ENCODE measurements around the gene PTPN20. TPM values are rescaled to one million over a fixed set of nuclear protein-coding genes. Genes with fewer than 3 reads are reported as not detected.
"Not testable (repeated sequence)": the region's sequence is repeated elsewhere in the genome, so short reads cannot be mapped to it uniquely, and the experiment has no call there.

PTPN20 gene
- total RNA-seq = 2.5 and 4.4 TPM in 2 replicates

- not testable (repeated sequence) for H3K4me1 Mint-ChIP-seq (ENCODE audit: low read depth); DNase-seq (ENCODE audit: low spot score)
Measured at GRCh38 chr10:46911144-46911876, at the start of gene PTPN20. Gene PTPN20, plus strand, starts transcription at chr10:46911428. Its CDS starts 21,072 bp downstream, at chr10:46932500.

GRCh38 chr10:46869716-46870115 lies 41.5 kb upstream of the PTPN20 start:
- H3K9me3 Mint-ChIP-seq; H3K27ac Mint-ChIP-seq; H3K4me3 Mint-ChIP-seq (ENCODE audit: low read depth); H3K36me3 Mint-ChIP-seq (ENCODE audit: low read depth); H3K4me1 Mint-ChIP-seq (ENCODE audit: low read depth); DNase-seq (ENCODE audit: low spot score); H3K27me3 Mint-ChIP-seq (ENCODE audit: low read depth); intact Hi-C loops (cut with micrococcal nuclease): not testable (repeated sequence)

More at GRCh38 chr10:46911144-46911876, at the start of gene PTPN20:
- H3K27ac Mint-ChIP-seq = peak within 1 kb of the TSS; percentile 49
- H3K9me3 Mint-ChIP-seq; intact Hi-C loops (cut with micrococcal nuclease); H3K36me3 Mint-ChIP-seq (ENCODE audit: low read depth); H3K27me3 Mint-ChIP-seq (ENCODE audit: low read depth): not testable (repeated sequence)
- peak within 1 kb of the TSS; percentile 57 for H3K4me3 Mint-ChIP-seq (ENCODE audit: low read depth)

- H3K9me3 Mint-ChIP-seq; H3K4me3 Mint-ChIP-seq (ENCODE audit: low read depth); DNase-seq (ENCODE audit: low spot score); H3K4me1 Mint-ChIP-seq (ENCODE audit: low read depth); intact Hi-C loops (cut with micrococcal nuclease); H3K27ac Mint-ChIP-seq; H3K27me3 Mint-ChIP-seq (ENCODE audit: low read depth); H3K36me3 Mint-ChIP-seq (ENCODE audit: low read depth): not testable (repeated sequence)
Measured at GRCh38 chr10:46871583-46871982, 39.6 kb upstream of the PTPN20 start.

GRCh38 chr10:46875304-46875703 lies 35.9 kb upstream of the PTPN20 start:
- DNase-seq (ENCODE audit: low spot score); H3K36me3 Mint-ChIP-seq (ENCODE audit: low read depth); intact Hi-C loops (cut with micrococcal nuclease); H3K4me1 Mint-ChIP-seq (ENCODE audit: low read depth); H3K27me3 Mint-ChIP-seq (ENCODE audit: low read depth); H3K9me3 Mint-ChIP-seq; H3K27ac Mint-ChIP-seq; H3K4me3 Mint-ChIP-seq (ENCODE audit: low read depth): not testable (repeated sequence)

- H3K9me3 Mint-ChIP-seq; H3K36me3 Mint-ChIP-seq (ENCODE audit: low read depth); H3K4me1 Mint-ChIP-seq (ENCODE audit: low read depth); H3K27me3 Mint-ChIP-seq (ENCODE audit: low read depth); H3K27ac Mint-ChIP-seq; intact Hi-C loops (cut with micrococcal nuclease); DNase-seq (ENCODE audit: low spot score); H3K4me3 Mint-ChIP-seq (ENCODE audit: low read depth): not testable (repeated sequence)
Measured at GRCh38 chr10:46876773-46877172, 34.5 kb upstream of the PTPN20 start.

GRCh38 chr10:46878761-46879160 lies 32.5 kb upstream of the PTPN20 start:
- intact Hi-C loops (cut with micrococcal nuclease); H3K4me1 Mint-ChIP-seq (ENCODE audit: low read depth); H3K4me3 Mint-ChIP-seq (ENCODE audit: low read depth); H3K36me3 Mint-ChIP-seq (ENCODE audit: low read depth); H3K9me3 Mint-ChIP-seq; DNase-seq (ENCODE audit: low spot score); H3K27ac Mint-ChIP-seq; H3K27me3 Mint-ChIP-seq (ENCODE audit: low read depth): not testable (repeated sequence)

GRCh38 chr10:46890813-46891611 lies 20.2 kb upstream of the PTPN20 start:
- H3K4me3 Mint-ChIP-seq (ENCODE audit: low read depth); H3K4me1 Mint-ChIP-seq (ENCODE audit: low read depth); H3K36me3 Mint-ChIP-seq (ENCODE audit: low read depth); H3K27ac Mint-ChIP-seq; DNase-seq (ENCODE audit: low spot score); H3K27me3 Mint-ChIP-seq (ENCODE audit: low read depth); H3K9me3 Mint-ChIP-seq; intact Hi-C loops (cut with micrococcal nuclease): not testable (repeated sequence)

- H3K4me3 Mint-ChIP-seq (ENCODE audit: low read depth); intact Hi-C loops (cut with micrococcal nuclease); H3K27me3 Mint-ChIP-seq (ENCODE audit: low read depth): not testable (repeated sequence)
Measured at GRCh38 chr10:46896762-46897692, 14.2 kb upstream of the PTPN20 start.

GRCh38 chr10:46901247-46901646 lies 10.0 kb upstream of the PTPN20 start:
- intact Hi-C loops (cut with micrococcal nuclease); H3K27ac Mint-ChIP-seq; H3K27me3 Mint-ChIP-seq (ENCODE audit: low read depth); H3K4me1 Mint-ChIP-seq (ENCODE audit: low read depth); H3K9me3 Mint-ChIP-seq; DNase-seq (ENCODE audit: low spot score); H3K36me3 Mint-ChIP-seq (ENCODE audit: low read depth); H3K4me3 Mint-ChIP-seq (ENCODE audit: low read depth): not testable (repeated sequence)

More at GRCh38 chr10:46896762-46897692, 14.2 kb upstream of the PTPN20 start:
- not testable (repeated sequence) for H3K4me1 Mint-ChIP-seq (ENCODE audit: low read depth); H3K27ac Mint-ChIP-seq; H3K36me3 Mint-ChIP-seq (ENCODE audit: low read depth); DNase-seq (ENCODE audit: low spot score); H3K9me3 Mint-ChIP-seq

- H3K4me3 Mint-ChIP-seq (ENCODE audit: low read depth); intact Hi-C loops (cut with micrococcal nuclease); H3K9me3 Mint-ChIP-seq; H3K36me3 Mint-ChIP-seq (ENCODE audit: low read depth); H3K27ac Mint-ChIP-seq; DNase-seq (ENCODE audit: low spot score); H3K4me1 Mint-ChIP-seq (ENCODE audit: low read depth); H3K27me3 Mint-ChIP-seq (ENCODE audit: low read depth): not testable (repeated sequence)
Measured at GRCh38 chr10:46903874-46904273, 7.4 kb upstream of the PTPN20 start.

GRCh38 chr10:46906359-46906758 lies 4.9 kb upstream of the PTPN20 start:
- H3K9me3 Mint-ChIP-seq; H3K27ac Mint-ChIP-seq; H3K36me3 Mint-ChIP-seq (ENCODE audit: low read depth); H3K27me3 Mint-ChIP-seq (ENCODE audit: low read depth); H3K4me3 Mint-ChIP-seq (ENCODE audit: low read depth); H3K4me1 Mint-ChIP-seq (ENCODE audit: low read depth); DNase-seq (ENCODE audit: low spot score); intact Hi-C loops (cut with micrococcal nuclease): not testable (repeated sequence)

- H3K4me3 Mint-ChIP-seq (ENCODE audit: low read depth); H3K9me3 Mint-ChIP-seq; H3K27ac Mint-ChIP-seq; DNase-seq (ENCODE audit: low spot score); H3K4me1 Mint-ChIP-seq (ENCODE audit: low read depth); H3K27me3 Mint-ChIP-seq (ENCODE audit: low read depth); H3K36me3 Mint-ChIP-seq (ENCODE audit: low read depth); intact Hi-C loops (cut with micrococcal nuclease): not testable (repeated sequence)
Measured at GRCh38 chr10:46907185-46908117, 3.8 kb upstream of the PTPN20 start.
